Right forelimb (tissue), 1 donor: Measurements from ENCODE around the gene TEPSIN.

Experiments used
- DNase-seq: peaks from one replicate; pipeline ENCODE4 v3.0.0-alpha.2; 2018

The TEPSIN gene

DNA sequence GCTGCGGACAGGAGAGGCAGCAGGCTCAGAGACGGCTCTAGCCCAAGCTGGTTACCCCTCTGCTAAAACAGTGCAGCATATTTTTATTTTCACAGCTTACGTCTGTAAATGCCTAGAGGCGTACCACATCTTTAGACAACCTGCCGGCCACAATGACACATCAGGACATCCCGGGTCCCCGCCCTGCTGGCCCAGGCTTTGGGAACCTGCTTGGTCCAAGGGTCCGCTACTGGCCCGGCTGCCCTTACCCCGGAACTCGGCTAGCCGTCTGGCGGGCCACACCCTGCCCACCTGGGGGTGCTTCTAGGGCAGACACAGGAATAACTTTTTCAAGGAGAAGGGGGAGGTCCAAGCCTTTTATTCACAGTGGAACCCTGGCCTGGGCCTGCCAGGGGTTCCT is 20.4 kb downstream of the TEPSIN start:
- DNase-seq, result no peak

DNA sequence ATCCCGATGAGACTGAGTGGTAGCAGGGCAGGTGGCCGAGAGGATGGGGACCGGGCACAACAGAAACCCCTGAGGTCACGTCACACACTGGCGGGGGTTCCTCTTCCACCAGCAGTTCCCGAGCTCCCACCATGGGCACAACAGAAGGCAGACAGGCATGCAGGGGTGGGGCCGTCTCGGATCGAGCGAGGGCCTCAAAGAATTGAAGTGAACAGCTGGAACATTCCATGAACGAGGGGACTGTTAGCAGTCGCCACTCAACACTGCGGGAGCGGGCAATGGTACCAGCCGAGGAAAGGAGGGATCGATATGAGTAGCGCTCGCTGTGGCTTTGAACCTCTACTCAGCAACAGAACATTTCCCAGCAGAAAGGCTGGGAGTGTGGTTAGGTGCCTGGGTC is 21.4 kb downstream of the TEPSIN start:
- no peak for DNase-seq

DNA sequence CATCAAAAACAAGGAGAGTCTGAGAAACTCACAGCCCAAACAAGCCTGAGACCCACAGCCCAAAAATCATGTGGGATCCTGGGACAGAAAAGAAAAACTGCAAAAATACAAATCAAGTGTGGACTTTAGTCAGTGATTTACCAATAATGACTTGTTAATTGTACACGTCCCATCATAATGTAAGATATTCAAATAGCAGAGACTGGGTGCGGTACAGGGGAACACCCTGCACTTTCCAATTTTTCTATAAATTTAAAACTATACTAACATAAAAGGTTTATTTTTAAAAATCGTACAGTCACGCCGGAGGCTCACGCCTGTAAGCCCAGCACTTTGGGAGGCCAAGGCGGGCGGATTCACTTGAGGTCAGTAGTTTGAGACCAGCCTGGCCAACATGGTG is 24.9 kb downstream of the TEPSIN start:
- no peak for DNase-seq

DNA sequence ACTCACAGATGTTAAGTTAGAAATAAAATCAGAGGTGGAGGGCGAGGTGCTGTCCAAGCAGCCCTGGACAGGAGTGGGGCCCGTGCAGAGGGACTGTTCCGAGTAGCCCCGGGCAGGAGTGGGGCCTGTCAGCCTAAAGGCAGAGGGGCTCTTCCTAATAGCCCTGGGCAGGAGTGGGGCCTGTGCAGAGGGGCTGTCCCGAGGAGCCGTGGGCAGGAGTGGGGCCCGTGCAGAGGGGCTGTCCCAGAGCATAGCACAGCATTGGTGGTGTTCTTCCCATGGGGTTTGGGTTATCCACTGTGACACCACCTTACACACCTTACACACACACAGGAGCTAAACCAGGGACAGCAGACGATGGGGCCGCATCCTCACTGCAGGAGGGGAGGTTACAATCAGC is 26.5 kb downstream of the TEPSIN start:
- DNase-seq, result no peak

DNA sequence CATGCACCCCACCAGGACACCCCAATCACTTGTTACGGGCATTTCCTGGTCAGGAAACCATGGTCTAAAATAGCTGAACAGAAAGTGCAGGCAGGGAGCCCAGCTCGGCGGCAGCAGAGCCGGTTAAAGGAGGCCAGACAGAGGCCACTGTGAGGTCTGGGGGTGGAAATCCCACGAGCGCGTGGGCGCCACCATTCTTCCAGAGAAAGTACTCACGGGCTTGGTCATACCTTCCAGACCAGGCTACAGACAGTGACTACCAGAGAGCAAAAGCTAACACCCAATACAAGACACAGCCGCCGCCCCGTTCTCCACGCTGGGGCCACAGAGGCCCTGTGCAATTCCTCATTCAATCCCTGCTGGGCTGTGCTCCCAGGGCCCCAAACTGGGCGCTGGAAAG is 28.0 kb downstream of the TEPSIN start:
- DNase-seq, result no peak

DNA sequence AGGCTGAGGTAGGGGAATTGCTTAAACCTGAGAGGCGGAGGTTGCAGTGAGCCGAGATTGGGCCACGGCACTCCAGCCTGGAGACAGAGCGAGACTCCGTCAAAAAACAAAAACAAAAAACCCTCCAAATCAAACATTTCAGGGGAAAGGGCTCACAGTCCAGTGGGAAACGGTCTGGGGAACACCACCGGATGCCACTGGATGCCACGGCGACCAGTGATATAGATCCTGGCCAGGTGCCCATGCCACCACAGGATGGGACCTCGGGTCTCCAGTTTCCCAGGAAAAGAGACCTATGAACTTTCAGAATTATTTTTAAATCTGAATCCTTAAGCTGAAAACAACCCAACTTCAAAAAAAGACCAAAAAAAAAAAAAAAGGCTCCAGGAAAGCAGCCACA is 28.4 kb downstream of the TEPSIN start:
- no peak for DNase-seq

DNA sequence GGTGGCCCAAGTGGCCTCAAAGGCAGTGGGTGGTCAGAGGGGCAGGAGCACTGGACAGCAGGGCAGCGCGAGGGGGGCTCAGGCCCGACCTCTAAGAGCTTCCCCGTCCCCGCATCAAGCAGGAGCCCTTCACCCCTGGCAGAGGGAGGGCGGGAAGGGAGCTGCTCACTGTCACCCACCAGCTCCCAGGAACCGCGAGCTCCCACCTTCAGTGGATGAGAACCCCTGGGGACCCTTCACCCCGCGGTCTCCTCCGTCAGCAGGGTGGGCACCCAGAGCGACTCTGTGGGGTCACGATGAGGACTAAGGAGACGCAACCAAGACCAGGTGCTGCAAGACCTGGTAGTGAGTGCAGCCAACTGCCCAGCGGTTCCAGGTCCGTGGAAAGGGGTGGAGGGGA is 29.7 kb downstream of the TEPSIN start:
- DNase-seq, result no peak

DNA sequence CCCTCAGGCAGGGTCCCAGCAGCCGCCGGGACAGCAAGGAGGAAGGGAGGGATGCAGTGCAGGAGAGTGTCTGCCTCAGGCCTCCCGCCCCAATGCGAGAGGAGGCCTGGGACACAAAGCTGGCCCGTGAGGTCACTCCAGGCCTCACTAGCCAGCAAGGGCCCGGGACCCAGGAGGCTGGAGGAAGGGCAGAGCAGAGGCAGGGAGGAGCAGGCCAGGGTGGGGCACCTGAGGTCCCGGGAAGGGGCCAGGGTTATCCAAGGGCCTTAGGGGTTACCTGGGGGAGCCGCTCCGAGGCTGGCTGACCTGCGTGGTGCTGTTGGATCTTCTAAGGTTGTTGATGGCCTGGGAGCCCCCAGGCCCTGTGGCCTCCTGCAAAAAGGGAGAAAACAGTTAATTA is 30.2 kb downstream of the TEPSIN start:
- DNase-seq, result no peak

DNA sequence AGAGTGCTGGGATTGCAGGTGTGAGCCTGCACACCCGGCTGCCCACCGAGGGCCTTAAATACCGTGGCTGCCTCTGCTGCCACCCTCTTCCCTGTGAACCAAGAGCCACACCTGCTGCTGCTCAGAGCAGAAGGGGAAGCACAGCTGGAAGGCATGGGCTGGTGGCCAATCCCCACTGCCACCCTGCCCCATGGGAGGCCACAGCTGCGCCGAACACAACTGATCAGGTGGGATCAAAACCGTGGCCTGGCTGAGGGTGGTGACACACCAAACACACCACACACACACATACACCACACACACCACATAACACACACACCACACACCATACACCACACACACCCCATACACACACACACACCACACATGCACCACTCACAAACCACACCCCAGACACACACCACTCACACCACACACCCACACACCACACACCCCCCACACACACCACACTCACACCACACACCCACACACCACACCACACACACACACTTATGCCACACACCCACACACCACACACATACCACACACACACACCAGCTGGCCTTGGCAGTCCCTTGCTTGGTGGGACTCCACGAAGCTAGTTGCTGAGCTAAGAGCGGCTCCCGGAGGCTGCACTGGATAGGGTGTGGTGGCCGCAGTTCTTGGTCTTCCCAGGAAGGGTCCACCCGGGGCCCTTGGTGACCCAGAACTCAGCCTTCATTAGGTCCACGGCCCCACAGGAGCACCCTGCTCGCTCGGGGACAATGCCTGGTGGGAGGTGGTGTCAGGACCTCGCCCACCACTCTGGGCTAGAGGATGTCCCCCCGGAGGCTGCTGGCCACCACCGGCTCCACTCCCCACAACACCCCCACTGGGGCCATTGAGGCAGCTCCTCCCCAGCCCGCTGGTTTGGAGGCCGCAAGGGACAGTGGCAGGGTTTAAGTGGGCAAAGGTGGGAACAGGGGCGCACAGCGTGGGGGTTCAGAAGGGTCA is 31.0 kb downstream of the TEPSIN start:
- DNase-seq, result no peak

DNA sequence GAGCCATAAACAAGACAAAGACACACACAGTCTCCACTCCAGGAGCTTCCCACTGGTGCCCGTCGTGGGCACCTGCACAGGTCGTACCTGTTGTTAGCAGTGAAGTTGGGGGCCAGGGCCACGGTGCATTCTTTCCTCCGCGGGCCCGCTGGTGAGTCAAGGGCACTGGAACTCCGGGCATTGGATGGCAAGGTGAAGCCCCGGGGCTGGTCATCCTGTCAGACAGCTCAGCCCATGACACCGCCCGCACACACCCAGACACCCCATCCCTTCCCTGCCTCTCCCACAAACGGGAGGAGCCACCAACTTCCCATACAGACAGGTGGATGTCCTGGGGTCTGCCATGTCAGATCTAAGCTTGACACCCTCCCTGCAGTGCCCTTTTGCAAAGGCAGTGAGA is 32.2 kb downstream of the TEPSIN start:
- no peak for DNase-seq

DNA sequence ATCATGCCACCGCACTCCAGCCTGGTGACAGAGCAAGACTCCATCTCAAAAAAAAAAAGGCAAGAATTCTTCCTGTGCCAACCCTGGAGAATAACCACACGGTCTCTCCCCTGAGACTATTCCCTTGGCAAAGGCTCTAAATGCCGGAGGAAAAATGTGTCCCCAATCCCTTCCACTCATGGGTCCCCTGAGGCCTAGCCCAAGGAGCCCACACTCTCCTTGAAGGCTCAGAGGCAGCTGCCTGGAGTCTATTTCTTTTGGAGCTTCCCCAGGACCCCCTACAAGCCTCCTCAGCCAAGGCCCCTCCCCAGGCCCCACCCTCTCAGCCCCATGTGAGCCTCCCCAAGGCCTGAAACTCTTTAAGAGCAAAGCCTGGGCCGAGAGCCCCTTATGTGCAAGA is 32.7 kb downstream of the TEPSIN start:
- DNase-seq, result no peak

DNA sequence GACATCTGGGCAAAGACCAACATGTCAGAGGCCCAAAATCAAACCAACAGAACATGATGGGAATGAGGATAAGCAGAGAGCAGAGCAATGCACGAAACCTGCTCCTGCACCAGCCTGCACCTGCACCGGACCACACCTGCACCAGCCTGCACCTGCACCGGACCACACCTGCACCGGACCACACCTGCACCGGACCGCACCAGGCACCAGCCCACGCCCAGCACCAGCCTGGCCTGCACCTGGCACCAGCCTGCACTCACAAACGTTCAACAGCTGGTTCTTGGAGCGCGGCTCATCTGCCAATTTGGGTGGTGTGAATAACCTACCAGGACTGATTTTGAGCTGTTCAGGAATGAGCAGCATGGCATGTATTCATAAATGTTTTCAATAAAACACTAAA is 34.3 kb downstream of the TEPSIN start:
- no peak for DNase-seq

DNA sequence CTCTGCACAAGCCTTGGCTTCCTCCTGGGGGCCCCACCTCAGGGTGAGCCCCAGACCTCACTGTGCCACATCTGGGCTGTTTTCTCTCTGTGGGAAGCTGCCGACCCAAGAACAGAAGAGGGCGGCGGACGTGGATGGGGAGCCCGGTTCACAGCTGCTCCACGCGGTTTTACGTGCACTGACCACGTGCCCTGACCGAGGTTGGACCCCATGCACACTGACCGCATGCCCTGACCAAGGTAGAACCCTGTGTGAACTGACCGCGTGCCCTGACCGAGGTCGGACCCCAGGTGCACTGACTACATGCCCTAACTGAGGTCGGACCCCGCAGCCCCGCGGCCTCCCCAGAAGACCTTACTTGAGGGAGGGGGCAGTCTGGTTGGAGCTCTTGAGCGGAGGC is 35.7 kb downstream of the TEPSIN start:
- DNase-seq, result no peak

DNA sequence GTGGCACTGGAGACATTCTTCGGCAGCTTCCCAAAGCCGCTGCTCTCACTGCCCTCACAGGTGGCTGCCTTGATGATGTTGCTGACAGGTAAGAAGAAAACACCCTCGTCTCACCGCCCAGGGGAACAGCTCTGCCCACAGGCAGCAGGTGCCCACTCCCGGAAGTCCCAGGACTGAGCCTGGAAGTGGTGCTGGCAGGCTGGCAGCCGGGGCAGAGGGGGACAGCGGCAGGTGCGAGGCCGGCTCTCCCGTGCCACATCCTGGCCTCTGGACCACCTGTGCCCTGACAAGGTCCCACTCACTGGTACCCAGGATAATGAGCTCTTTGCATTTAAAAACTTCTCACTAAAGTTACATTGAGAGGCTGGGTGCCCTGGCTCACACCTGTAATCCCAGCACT is 36.5 kb downstream of the TEPSIN start:
- DNase-seq, result no peak

DNA sequence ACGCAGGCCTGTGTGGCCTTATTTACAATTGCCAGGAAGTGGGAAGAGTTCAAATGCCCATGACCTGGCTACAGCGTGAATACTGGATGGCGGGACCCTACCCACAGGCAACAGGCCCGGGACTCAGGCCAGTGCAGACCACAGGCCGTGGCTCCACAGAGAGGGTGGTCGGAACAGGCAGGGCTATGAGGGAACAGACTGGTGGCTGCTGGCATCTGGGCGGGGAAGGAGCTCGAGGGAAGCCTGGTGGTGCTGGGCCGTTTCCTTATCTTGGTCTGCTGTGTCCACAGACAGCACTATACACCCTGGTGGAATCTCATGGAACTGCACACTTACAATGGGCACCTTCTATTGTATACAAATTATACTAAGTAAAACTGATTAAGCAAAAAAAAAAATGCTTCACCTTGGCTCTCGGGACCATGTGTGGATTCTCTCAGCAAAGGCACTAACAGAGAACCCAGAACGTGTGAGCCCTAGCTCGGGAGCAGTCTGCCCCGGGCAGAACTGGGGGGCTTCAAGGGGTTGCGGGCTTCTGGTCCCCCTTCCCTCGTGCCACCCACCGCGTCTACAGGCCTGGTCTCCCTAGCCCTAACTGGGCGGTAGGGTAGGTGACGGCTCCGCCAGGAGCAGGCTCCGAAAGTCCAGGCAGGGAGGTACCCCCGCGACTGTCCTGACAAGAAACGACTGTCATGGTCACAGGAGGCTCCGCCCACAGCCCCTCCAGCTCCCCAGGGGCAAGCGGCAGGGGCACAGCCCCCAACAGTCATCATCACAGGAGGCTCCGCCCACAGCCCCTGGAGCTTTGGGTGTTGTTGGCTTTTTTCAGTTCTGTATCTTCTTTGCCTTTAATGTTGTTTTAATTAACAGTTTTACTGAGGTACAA is 37.9 kb downstream of the TEPSIN start:
- no peak for DNase-seq

DNA sequence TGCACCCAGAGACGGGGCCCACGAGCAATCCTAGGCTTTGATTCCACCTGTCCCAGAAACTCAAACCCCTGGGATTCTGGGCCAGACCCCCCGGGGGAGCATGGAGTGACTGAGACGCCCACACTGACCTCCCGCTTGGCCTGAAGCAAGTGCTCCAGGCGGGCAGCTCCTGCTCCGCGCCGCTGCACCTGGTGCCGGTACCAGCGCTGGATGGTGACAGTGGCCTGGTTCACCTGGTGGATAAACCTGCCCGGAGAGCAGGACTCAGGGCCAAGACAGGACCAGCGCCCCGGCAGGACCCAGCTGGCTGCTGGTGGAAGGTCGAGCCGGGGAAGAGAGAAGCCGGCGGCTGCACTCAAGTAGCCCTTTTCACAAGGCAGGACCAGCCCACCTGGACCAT is 38.7 kb downstream of the TEPSIN start:
- no peak for DNase-seq

DNA sequence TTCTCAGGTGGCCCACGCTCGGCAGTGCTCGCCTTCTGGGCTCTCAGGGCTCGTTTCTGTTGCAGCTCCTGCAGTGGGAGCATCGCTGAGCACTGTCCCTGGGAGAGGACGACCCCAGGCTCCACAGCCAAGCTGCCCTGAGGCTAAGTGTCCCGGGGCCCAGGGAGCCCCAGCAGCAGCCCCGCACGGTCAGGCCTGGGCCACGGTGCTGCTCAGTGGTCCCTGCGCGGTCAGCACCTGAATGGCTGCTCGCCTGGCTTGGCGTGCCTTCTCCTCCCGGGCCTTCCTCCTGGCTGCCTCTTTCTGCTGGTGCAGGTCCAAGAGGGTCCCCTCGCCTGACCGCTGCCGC is 39.4 kb downstream of the TEPSIN start:
- DNase-seq, result no peak

DNA sequence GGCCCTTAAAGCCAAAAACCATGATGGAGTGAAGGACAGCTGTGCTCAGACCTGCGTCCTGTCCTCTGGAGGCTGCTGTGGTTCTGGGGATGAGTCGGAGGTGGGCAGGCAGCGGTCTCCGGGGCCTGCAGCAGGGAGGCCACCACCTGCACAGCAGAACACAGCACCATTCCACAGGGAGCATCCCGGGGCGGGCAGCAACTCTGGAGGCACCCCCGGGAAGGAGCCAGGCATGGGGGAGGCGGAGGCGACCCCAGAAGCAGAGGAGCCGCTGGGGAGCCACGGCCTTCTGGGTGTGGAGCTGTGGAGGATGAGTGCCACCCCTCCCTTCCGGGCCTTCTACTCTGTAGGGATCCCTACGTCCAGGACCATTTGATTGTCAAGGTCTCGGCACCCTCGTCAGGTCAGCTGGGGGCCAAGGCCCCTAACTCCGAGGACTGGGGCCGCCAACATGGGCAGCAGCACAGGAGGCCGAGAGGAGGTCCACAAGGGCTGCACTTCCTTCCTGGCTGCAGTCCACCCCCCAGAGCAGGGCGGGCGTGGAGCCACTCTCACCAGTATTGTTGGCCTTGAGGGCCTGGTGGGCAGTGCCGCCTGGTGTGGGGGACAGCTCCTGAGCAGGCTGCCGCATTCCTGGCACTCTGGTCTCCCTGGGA is 39.9 kb downstream of the TEPSIN start:
- DNase-seq, result no peak

DNA sequence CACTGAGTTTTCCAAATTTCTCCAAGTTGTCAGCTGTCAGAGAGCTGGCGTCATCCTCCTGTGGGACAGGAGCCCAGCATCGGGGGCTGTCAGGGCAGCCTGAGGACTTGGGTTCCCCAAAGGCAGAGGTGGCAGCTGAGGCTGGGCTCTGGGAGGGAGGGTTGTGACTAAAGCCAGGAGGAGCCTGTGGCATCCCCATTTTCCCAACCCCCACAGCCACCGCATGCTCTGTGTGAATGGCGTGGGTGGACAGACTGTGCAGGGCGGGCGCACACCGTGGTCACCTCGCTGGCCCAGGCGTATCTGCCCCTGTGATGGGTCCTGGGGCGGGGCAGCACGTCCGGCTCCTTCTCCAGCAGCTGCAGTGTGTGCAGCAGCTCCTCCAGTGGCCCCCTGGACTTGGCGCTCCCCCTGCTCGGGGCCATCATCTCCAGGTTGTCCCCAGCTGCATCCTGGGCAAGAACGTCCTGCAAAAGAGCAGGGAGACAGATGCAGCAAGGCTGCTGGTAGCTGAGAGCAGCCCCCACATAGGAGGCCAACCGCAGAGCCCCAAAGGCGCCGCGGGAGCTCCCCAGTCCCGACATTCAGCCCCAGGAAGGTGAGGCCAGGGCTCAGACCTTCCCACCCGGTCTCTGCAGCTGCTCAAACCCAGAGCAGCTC is 40.9 kb downstream of the TEPSIN start:
- no peak for DNase-seq

DNA sequence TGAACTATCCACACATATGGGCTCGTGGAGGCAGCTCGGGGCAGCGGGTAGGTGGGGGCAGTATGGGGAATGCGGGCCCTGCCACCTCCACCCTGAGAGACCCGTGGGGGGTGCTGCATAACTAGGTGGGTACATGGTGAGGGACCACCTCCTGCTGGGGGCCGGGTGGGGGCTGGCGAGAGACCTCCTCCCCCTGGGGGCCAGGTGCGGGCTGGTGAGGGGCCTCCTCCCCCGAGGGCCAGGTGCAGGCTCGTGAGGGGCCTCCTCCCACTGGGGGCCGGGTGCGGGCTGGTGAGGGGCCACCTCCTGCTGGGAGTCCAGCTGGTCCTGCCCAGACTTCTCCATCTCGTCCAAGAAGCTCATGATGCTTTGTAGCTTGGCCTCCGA is 41.5 kb downstream of the TEPSIN start:
- DNase-seq, result no peak

DNA sequence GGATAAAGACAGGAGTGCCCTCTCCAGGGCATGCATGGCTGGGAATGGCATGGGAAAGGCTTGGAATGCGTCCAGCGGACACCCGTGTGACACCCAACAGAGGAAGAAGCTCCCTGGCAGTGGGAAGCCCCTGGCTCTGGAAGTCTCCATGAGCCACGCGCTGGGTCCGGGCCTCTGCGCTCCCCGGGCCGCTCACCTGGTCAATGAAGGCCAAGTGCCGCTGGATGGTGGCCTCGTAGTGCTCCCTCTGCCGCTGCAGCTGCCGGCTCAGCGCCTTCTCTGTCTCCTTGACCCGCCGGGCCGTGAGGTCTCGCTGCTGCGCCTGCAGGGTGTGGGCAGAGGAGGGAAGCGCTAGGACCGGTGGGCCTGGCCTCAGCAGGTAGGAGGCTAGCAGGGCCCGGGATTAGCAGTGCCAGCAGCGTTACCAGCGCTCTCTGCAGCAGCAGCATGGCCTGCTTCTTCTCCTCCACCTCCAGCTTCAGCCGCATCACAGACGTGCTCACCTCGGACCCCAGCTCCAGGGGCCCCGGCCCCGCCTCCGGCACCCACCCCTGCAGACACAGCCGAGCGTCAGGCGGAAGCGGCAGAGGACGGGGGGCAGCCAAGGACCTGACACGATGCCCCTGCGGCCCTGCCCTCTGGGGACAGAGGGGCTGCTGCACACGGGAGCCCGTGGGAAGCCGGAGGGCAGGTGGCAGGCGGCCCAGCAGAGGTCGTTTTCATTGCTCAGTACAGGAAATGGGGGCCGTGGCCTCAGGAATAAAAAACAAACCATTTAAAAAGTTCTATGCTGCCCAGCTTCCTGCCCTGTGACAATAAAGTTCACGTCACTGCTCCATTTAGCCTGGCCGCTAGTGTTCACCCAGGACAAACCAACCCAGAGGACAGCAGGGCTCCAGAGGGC is 42.1 kb downstream of the TEPSIN start:
- DNase-seq, result no peak

DNA sequence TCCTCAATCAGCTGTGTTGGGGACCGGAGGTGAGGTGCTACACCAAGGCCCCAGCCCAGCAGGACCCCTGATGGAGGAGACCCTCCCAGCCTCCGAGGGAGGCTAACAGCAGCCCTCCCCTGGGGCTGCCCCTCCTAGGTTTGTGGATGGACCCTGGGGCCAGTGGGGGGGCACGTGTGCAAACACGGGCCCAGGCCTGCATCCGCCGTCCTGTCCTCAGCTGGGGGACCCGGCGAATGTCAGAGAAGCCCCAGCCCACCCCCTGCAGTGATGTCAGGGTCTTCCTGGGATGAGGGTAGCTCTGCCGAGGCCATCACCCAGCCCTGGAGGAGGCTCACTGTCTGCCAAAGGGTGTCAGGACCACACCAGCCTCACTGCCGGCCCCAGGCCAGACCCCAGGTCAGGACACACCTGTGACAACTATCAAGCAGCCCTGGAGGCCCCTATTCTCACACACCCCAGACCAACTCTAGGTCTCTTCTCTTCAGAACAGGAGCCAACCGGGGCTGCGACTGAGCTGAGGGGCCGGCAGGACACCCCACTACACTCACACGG is 42.8 kb downstream of the TEPSIN start:
- no peak for DNase-seq
